ENCODE data around the gene PLA2R1.
"Not testable (repeated sequence)": the region's sequence is repeated elsewhere in the genome, so short reads cannot be mapped to it uniquely, and the experiment has no call there.

PLA2R1 gene

DNA sequence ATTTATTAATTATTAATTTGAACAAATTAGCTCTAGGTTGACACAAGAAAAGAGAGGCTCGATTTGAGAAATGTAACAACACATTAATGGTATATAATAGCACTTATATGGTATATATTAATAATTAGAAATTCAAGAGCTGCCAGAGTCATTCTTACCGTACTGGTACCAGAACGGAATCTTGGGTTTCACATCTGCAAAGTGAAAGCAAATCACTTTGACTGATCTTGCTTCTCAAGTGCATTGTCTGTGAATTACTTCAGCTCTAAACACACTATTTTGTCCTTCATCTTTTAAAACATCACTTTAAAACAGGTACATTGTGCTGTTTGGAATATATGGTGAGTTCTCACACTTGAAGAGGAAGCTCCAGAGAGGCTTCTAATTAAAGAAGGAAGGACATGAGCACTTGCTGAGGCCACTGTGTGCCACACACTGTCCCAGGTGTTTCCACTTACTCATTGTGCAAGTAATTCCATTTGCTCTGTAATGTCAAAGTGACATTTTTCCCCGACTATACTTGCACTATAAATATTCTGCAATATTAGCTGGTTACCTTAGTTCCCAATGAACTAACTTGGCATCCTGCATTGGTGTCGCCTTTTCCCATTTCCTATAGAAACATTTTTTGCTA is 85.8 kb downstream of the PLA2R1 start:
- no peak for DNase-seq

DNA sequence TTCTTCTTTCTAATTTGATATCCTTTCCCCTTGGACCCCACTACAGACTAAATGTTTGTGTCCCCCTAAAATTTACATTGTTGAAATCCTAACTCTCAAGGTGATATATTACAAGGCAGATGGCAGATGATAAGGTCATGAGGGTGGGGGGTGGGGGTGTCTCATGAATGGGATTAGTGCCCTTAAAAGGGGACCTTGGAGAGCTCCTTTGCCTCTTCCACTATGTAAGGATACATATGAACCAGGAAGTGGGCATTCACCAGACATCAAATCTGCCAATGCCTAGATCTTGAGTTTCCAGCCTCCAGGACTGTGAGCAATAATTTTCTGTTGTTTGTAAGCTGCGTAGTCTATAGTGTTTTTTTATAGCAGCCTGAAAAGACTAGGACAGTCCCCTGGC is 89.1 kb downstream of the PLA2R1 start:
- no peak for DNase-seq

DNA sequence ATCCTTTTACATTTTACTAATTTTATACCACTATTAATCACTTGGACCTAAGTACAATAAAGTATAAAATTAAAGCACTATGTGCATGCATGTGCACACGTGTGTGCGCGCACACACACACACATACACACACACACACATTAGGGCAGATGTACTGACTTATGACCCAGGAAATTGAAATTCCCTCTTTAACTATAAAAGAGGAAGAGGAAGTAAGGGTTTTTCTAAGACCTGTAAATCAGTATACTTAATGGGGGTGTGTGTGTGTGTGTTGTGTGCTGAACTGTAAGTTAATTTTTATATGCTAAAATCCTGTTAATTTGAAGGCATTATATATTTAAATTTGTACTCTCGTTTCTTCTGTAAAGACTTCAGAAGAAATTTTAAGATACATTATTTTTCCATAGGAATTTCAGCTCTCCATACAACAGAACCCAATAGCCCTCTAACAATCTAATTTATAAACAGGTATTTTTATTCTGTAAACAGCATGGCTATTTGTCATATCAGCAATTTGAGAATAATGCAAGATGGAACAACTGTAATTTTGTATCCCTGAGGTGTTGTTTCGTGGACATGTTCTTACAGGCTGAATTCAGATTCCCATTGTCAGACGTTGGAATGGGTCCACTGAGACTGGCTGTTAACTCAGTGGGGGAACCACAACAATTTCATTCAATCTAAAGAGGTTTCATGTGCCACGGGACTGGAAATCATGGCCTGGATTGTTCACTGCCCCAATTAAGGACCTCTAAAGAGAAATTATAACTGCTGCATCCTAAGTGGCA is 90.9 kb downstream of the PLA2R1 start:
- no peak for DNase-seq

DNA sequence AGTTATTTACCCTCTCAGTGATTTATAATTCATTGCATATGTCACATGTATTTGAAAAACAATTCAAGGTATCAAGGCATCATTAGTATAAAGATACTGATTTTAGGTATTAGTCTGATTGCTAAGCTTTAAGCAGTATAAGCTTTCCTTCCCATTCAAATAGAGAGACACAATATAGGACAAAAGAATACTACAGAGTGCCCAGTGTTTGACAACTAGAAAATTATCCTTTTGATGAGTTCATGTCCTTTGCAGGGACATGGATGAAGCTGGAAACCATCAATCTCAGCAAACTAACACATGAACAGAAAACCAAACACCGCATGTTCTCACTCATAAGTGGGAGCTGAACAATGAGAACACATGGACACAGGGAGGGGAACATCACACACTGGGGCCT is 91.9 kb downstream of the PLA2R1 start:
- not testable (repeated sequence) for DNase-seq

DNA sequence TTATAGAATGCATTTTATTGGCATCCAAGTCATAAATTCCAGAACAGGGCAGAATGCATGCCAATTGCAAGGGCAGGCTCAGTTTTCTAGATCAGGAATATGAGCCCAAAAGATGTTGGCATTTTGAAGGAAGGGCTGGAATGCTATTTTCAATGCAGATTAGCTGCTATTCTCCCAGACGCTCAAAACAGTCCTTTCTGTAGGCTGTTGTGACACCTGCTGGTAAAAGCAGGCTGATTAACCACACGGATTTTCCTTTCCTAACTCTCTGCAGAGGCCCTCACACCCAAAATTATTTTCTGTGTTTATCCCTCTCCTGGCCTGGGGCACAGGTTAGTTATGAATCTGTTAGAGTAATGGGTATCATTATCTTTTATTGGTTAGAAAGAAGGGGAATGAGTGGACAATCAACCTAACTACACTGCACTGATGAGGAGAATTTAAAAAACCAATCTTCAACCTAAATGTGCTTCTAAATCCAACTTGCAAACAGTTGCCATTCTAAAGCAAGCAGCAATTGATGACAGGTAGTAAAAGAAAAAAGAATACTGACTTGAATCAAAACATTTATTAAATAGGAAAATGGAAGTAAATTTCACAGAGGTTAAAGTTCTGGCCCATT is 94.0 kb downstream of the PLA2R1 start:
- DNase-seq, result peak; percentile 7

DNA sequence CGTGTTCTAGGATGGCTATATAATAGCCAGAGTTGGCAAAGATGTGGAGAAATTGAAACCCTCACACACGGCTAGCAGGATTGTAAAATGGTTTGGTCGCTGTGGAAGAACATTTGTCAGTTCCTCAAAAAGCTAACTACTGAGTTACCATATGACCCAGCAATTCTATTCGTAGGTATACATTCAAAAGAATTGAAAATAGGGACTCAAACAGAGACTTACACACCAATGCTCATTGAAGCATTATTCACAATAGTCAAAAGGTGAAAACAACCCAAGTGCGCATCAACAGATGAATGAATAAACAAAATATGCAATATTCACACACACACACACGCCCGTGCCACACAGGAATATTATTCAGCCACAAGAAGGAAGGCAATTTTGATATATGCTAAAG is 98.7 kb downstream of the PLA2R1 start:
- no peak for DNase-seq

DNA sequence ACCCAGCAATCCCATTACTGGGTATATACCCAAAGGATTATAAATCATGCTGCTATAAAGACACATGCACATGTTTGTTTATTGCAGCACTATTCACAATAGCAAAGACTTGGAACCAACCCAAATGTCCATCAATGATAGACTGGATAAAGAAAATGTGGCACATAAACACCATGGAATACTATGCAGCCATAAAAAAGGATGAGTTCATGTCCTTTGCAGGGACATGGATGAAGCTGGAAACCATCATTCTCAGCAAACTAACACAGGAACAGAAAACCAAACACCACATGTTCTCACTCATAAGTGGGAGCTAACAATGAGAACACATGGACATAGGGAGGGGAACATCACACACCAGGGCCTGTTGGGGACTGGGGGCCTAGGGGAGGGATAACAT is 99.9 kb downstream of the PLA2R1 start:
- not testable (repeated sequence) for DNase-seq

DNA sequence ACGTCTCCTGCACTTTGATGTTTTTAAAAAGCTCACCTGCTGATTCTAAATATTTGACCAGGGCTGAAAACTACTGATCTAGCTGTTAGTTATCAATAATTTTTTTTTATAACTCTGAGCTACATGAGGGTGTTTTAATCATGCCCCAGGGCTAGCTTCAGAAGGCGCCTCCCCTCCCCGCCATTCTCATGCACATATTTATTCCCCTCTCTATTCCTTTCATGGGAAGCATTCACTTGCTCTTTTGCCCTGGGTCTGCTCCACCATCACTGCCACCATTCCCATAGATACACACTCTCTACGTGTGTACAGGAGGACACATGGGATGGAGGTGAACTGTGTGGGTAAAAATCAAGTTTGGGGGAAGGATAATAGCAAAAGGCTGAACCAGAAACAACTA is 101.0 kb downstream of the PLA2R1 start:
- DNase-seq, result no peak

DNA sequence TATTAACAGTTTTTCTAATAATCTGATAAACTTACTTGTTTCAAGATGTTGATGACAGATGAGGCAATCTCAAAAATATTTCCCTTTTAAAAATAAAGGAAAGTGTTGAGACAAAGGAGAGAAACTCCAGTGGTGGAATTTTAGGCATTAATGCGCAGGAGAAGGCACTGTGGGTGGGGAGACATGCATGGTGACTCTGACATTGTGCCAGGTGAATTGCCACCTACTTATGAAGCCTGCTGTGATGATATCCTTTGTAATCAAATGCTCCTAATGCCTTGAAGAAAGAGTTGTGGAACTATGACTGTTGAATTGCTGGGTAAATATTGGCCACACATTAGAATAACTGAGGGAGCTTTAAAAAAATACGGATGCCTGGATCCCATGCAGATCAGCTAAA is 101.4 kb downstream of the PLA2R1 start:
- DNase-seq, result no peak

DNA sequence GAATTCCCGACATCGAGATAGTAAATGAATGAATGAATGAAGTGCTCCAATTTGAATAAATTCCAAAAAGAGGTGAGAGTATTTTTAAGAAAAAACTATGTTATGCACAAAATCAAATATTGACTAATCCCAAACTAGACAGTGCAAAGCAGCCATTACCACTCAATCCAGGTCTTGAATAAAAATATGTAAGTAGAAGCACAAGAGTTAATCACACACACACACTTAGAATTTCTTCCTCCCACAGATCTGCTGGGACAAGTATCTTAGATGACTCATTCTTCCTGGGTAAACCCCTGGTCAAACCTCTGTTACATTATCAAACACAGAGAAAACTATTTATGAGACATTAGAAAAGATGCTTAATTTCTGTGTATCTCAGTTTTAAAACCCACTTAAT is 102.0 kb downstream of the PLA2R1 start:
- DNase-seq, result no peak

DNA sequence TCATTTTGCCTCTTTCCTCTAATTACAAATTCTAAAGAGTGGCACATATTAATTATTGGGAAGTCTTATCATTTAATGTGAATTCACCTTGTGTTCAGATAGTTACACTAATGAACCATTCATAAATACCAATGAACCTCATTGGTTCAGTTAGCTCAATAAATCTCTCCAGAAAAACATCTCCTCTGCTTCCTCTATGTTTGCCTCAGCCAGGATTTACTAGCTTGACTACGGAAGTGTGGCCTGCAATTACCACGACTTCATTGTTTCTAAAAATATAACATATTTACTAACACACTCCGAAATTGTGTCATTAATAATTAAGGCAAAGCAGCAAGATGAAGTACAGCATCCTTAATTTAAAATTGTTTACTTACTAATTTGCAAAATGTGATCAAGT is 103.3 kb downstream of the PLA2R1 start:
- DNase-seq, result no peak

DNA sequence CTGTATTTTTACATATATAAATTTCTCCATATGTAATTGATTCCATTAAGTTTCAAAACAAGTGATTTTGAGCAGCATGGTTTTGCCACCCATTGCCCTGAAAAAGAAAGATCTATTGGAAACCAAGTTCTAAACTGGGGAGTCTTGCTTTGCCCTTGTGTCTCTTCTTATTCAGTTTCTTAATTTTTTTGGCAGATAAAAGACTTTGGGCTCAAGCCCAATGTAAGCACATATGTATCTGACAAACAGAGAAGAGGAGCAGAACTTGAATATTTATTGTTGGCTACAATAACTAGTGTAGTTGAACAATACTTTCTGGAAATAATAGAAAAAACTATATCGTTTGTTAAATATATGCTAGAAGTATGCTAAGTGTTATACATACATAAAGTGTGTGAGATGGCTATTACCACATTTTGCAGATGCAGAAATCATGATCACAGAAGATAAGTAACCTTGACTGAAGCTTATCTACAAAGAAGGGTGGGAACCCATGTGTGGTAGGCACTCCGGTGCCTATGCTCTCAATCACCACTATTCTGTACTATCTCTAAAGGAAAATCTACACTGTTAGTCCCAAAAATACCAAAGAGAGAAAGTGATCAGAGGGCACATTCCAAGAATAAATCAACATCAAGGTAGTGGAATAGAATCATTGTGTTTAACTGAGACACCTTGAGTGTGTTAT is 109.1 kb downstream of the PLA2R1 start:
- no peak for DNase-seq

DNA sequence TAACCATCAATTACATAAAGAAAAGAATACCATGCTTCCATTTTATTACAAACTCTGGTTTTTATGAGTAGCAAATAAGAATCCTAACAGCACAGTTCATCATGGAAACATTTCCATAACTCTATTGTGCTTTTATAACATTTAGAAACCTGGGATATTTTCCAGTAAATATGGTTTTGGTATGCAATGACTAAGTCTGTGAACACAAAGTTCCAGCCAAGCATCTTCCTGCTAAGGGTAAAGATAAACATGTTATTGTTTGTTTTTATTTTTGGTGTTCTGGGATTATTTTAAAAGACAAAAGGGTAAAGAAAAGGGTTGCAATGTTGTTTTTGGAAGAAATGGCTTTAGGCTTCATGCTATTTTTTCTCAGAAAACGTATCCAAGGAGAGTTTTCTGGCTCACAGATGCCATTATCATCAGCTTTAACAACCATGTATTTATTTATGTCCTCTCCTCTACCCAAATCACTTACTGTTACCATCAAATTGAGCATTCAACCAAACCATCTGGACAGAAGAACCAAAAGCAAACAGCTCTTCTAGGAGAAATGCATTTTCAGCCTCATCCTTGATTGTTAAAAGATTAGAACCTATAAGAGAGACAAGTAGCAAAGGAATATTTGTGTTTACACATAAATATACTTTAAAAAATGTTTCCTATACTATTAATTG is 116.0 kb downstream of the PLA2R1 start:
- no peak for DNase-seq

DNA sequence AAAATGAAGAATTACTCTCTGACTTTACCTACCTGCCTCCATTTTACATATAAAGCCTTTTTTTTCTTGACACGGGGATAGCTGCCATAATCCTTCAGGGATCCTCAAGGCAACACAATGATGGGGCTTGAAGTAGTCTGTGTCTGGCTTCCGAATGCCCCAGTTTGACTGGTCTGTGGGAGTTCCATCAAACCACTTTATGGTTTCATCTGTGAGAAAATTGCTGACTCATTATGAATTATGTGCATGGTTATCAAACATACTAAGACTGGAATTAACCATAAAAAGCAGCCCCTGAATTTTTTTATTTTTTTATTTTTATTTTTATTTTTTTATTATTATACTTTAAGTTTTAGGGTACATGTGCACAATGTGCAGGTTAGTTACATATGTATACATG is 117.5 kb downstream of the PLA2R1 start:
- no peak for DNase-seq

DNA sequence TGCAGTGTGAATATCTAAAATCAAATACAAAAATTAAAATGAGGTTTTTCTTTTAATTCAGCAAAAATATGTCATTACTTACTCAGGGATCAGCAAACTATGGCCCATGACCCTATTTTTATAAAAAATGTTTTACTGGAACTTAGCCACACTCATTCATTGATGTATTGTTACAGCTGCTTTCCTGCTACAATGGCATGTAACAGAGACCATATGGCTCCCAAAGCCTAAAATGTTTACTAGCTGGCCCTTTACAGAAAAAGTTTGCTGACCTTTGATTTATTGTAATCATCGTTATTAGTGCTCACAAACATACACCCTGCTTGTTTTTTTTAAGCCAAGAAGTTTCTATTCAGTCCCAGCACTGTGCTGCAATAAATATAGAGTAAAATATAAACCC is 120.3 kb downstream of the PLA2R1 start:
- no peak for DNase-seq

DNA sequence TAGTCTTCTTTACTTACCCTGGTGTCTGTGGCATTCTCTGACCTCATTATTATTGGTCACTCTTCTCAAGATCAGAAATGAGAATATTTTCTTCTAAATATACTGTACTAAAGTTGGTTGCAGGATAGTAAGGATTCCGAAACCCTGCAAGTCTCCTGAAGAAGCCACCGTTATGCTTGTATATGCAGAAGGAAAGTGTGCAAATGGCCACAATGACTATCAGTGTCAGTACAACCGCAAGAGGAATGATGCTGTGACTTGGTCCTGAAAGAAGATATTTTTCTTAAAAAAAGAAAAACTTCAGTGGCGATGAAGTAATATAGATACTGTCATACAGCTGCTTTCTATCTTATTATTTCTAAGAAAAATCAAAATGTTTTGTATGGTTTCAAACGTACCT is 120.7 kb downstream of the PLA2R1 start:
- DNase-seq, result no peak

DNA sequence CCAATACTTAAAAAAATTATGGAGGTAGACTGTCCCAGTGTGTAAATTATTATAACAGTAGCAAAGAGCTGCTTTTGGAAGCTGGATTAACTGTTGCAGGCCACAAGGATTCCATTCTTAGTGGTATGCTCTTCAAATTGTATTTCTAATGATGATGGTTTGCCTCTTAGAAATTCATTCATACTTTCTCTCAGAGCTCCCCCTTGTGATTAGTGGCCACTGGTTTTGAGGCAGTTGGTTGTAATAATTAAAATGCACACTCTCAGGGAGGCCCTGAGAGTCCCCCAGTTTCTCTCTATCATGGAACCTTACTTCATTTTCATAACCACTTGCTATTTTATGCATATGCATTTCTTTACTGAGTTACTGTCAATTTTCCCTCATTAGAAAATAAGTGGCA is 122.5 kb downstream of the PLA2R1 start:
- no peak for DNase-seq

DNA sequence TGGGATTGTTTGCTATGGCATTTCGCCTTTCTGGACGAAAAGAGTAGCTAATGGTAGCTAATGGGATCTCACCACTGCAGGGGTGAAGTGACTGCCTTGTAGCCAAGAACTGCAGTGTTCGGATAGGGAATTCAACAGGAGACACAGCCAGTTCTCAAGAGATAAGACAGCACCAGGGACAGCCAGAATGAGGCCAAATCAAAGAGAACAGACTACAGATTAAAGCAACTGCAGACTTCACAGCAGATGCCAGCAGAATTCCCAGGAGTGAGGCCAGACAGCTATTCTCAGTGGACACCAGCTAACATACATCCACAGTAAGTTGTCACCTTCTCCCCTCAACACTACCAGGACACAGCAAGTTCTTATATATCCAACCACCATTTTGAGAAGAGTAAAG is 124.0 kb downstream of the PLA2R1 start:
- DNase-seq, result no peak

DNA sequence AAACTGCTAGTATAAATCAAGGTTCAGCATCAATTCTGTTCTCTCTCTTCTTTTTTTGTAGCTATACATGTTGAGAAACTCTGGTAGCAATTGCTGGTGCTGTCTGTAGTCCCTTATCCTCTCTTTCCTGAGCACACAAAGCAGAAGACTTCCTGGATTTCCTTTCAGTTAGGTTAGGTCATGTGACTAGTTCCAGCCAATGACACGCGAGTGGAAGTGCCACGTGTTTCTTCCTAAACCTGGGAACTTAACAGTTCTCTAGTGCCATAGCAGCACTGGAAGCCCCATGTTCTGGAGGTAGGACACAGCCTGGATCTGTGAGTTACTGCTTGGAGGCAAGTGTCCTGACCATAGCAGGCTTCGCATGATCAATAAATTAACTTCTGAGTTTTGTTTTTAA is 125.9 kb downstream of the PLA2R1 start:
- no peak for DNase-seq

DNA sequence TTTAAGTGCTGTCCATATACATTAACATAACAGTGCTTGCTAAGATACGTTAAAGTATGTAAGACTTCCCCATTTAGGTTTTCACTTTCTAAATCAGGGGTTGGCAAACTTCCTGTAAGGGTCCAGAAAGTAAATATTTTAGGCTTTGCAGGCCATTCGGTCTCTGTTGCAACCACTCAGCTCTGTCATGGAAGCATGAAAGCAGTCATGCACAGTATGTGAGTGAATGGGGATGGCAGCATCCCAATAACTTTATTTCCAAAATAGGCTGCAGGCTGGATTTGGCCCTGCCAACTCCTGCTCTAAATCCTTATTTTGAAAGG is 128.7 kb downstream of the PLA2R1 start:
- no peak for DNase-seq

DNA sequence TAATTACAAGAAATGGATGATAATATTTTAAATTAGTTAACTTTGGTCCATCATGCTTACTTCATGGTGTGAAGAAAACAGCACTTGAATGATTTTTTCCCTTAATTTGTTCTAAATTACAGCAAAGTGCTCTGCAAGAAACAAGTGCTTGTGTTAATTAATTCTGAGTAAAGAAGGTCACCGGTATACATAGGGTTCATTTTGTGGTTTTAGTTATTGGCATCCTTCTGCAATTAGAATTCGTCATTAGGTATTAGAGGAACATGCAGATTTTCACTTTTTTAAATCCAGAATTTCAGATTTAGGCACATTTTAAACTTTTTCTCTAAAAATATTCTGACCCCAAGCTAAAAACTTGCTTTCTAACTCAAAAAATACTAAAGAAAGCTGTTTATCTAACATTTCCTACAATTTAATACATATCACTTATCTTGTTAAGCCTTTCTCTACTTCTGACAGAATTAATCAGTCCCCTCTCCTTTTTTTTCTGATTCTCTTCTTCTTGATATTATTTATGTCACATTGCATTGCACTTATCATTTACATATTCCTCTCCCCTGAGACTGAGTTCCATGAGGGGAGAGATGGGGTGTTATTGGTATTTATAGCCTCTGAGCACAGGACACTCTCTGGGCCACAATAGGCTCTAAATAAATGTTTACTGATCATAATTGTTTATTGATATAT is 129.2 kb downstream of the PLA2R1 start:
- DNase-seq, result no peak

DNA sequence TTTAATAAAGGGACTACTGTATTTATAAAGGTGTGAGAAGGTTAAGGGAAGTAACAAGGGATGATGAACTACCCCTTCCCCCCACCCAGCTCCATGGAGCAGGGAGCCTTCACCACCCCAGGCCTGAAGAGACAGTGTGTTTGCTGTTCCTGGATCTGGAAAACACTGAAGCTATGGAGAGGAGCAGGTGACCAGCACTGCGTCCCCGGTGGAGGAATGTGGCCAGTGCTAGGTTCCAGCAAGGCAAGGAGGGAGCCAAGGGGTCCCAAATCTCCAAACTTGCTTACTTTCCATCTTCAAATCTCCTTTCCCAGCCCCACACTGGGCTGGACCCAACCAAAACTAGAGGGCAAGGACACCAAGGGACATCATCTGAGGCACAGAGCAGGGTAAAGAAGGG is 135.7 kb downstream of the PLA2R1 start:
- DNase-seq, result no peak

DNA sequence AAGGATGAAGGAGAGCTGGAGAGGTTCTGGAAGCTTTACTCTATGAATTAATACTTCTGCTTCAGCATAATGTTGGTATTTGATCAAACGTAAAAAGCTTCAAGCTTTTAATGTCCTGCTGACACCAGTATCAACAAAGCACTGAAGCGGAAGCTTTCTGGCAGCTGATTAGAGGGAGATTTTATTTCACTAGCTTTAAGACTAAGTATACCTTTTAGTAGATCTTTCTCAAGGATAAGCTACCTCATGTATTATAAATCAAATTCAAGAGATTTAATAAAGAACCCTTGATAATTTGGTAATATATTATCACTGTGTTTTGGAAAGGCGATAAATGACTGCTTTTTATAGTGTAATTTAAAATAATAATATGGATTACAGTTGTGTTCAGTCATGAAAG is 136.4 kb downstream of the PLA2R1 start:
- DNase-seq, result peak; percentile 21

Measured in DMS79 treated with DMSO at 0.1 percent for 48 hours (cell line).